Gastroesophageal sphincter (tissue), 3 donors: Measurements from ENCODE around the gene DAB1.

Source experiments
- EP300 ChIP-seq: sonication (generic); formaldehyde crosslinking; IDR thresholded peaks from one replicate; pipeline ENCODE4 v1.6.1; 2017; ENCODE audit warnings: antibody characterized with exemption, mild to moderate bottlenecking
- POLR2A ChIP-seq, 2 donors: fragments of 450-650 bp; IDR thresholded peaks; one replicate each; pipeline ENCODE4 v1.6.1; 2017; ENCODE audit warnings: antibody characterized with exemption in 2 of 2, mild to moderate bottlenecking in 2 of 2, moderate library complexity in 1 of 2
- TF ChIP-seq, protein P1 (sequence below), 4 experiments: fragments of 200-600 bp in 2 of 4; fragments of 450-650 bp in 2 of 4; sonication (generic) in 1 of 4; IDR thresholded peaks; one replicate each; pipeline ENCODE4 v1.5.1; 2017 to 2019; ENCODE audit warnings: antibody characterized with exemption in 4 of 4, mild to moderate bottlenecking in 2 of 4, moderate library complexity in 2 of 4

DNA sequence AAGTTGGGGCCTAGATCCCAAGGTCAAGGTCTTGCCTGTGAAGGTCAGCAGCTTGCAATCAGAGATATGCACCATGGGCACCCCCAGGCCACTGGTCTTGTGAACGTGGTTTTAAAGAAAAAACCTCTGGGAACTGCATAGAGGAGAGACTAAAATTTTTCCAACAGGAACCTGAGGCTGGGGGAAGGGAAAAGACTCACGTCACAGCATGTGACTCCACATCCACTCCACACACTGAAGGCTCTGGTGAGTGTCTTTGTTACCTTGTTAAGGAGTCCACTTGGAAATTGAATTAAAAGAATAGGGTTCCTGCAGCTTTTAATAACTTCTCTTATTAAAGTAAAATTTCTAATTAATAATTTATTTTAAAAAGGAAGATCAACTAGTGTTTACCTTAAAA lies 224.9 kb downstream of the DAB1 start:
- TF ChIP-seq, protein P1, sequence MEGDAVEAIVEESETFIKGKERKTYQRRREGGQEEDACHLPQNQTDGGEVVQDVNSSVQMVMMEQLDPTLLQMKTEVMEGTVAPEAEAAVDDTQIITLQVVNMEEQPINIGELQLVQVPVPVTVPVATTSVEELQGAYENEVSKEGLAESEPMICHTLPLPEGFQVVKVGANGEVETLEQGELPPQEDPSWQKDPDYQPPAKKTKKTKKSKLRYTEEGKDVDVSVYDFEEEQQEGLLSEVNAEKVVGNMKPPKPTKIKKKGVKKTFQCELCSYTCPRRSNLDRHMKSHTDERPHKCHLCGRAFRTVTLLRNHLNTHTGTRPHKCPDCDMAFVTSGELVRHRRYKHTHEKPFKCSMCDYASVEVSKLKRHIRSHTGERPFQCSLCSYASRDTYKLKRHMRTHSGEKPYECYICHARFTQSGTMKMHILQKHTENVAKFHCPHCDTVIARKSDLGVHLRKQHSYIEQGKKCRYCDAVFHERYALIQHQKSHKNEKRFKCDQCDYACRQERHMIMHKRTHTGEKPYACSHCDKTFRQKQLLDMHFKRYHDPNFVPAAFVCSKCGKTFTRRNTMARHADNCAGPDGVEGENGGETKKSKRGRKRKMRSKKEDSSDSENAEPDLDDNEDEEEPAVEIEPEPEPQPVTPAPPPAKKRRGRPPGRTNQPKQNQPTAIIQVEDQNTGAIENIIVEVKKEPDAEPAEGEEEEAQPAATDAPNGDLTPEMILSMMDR (IDR thresholded peaks at IDR 0.05), result no peak
- TF ChIP-seq POLR2A (IDR thresholded peaks at IDR 0.05), result no peak
- TF ChIP-seq EP300, result no peak
